Spleen (tissue), 11 donors: ENCODE data around the gene BZW2. TPM values are rescaled to one million over a fixed set of nuclear protein-coding genes. Genes with fewer than 3 reads are reported as not detected.

Source experiments
- DNase-seq: peaks from one replicate; pipeline ENCODE4 v3.0.0-alpha.2; 2020
- H3K27ac ChIP-seq, 8 donors: fragments of 200-600 bp; sonication (generic) in 7 of 8; 1 replicate in 4 of 8; 2 replicates in 4 of 8; pipeline versions ENCODE4 v1.5.0 to v1.8.0; 2016 to 2021; ENCODE audit warnings: inconsistent platforms in 4 of 8, mild to moderate bottlenecking in 4 of 8, moderate library complexity in 1 of 8
- H3K27me3 ChIP-seq, 7 donors: fragments of 200-600 bp; sonication (generic) in 6 of 7; replicated peaks in 1 of 7; 1 replicate in 4 of 7; 2 replicates in 3 of 7; pipeline versions ENCODE4 v1.5.0 to v1.8.0; 2016 to 2021; ENCODE audit warnings: inconsistent platforms in 3 of 7, mild to moderate bottlenecking in 1 of 7
- H3K36me3 ChIP-seq, 6 donors: fragments of 200-600 bp; sonication (generic) in 5 of 6; 1 replicate in 4 of 6; 2 replicates in 2 of 6; pipeline versions ENCODE4 v1.5.0 to v1.8.0; 2016 to 2021; ENCODE audit warnings: inconsistent platforms in 2 of 6
- H3K4me1 ChIP-seq, 6 donors: fragments of 200-600 bp; sonication (generic) in 5 of 6; 1 replicate in 3 of 6; 2 replicates in 3 of 6; pipeline versions ENCODE4 v1.5.0 to v1.8.0; 2016 to 2021; ENCODE audit warnings: inconsistent platforms in 3 of 6
- H3K4me3 ChIP-seq, 8 donors: fragments of 200-600 bp; sonication (generic) in 7 of 8; 1 replicate in 4 of 8; 2 replicates in 4 of 8; pipeline versions ENCODE4 v1.5.0 to v1.8.0; 2016 to 2021; ENCODE audit warnings: inconsistent platforms in 4 of 8, mild to moderate bottlenecking in 4 of 8, moderate library complexity in 2 of 8
- H3K9me3 ChIP-seq, 8 donors: fragments of 200-600 bp; sonication (generic) in 7 of 8; 1 replicate in 4 of 8; 2 replicates in 4 of 8; pipeline versions ENCODE4 v1.5.0 to v1.8.0; 2016 to 2021; ENCODE audit warnings: inconsistent platforms in 4 of 8
- CTCF ChIP-seq, 11 experiments: fragments of 200-600 bp in 7 of 11; fragments of 450-650 bp in 4 of 11; sonication (generic) in 4 of 11; IDR thresholded peaks in 8 of 11; conservative IDR thresholded peaks in 3 of 11; 1 replicate in 7 of 11; 2 replicates in 4 of 11; pipeline versions ENCODE4 v1.4.0 to v1.8.0; 2016 to 2021; ENCODE audit warnings: antibody characterized with exemption in 11 of 11, inconsistent platforms in 4 of 11, mild to moderate bottlenecking in 1 of 11
- POLR2A ChIP-seq, 3 donors: fragments of 450-650 bp; IDR thresholded peaks; one replicate each; pipeline ENCODE4 v1.5.1; 2017; ENCODE audit warnings: antibody characterized with exemption in 3 of 3, mild to moderate bottlenecking in 1 of 3
- POLR2AphosphoS5 ChIP-seq, 3 donors: sonication (generic); formaldehyde crosslinking; IDR thresholded peaks; one replicate each; pipeline ENCODE4 v1.5.1; 2017; ENCODE audit warnings: antibody characterized with exemption in 3 of 3
- WGBS, 5 donors: extraction: QIAGEN DNeasy Blood & Tissue Kit in 3 of 5; methylation state at CpG; one replicate each; pipeline versions ENCODE4 v1.1.5 to v1.1.7; 2013 to 2018; 5-methylcytosine and 5-hydroxymethylcytosine counted together
- intact Hi-C: fragments of 100-400 bp; cut with DNase I; formaldehyde crosslinking; loops from one replicate; pipeline ENCODE4 v1.15.0; 2023; ENCODE audit warnings: low total_unique reads
- polyA plus RNA-seq, 3 donors: library from polyadenylated mRNA; stranded (reverse); fragments of 200-250 nt; gene quantifications; one replicate each; pipeline ENCODE4 v1.2.1, GENCODE V29; 2013
- total RNA-seq, 7 donors: library from RNA; depleted of rRNA in 3 of 7; stranded (reverse); fragments of >200 nt in 3 of 7; fragmentation: NEBNext Ultra II Directional in 4 of 7; extraction: Animal tissue kit (Norgen Biotek cat#: 25700) in 4 of 7; gene quantifications; one replicate each; pipeline versions ENCODE4 v1.1.0 to v1.2.1, GENCODE V29; 2016 to 2021
- donor health status: healthy with polysubstance abuse.
- donor health status: DM: no; HTN: no; CAD: no; lungs with moderate emphysema.
- donor health status: DM: no; HTN: no; CAD: no.
- donor health status: Bipolar disorder and iron deficiency.
- donor health status: healthy.
- donor health status: DM: no; HTN: no; CAD: no.
- donor health status: DM: yes; HTN: yes; CAD: no.

Gene BZW2
- total and polyA plus RNA-seq, 10 donors = 19.4 to 40.5 (median 26.8) TPM

GRCh38 chr7:16718111-16718656, 72.2 kb downstream of the BZW2 start:
- H3K36me3 ChIP-seq = no peaks in the 10 kb centered on the region
- no peak overlapping the region for H3K4me3 ChIP-seq
- no peaks in the 10 kb centered on the region for H3K4me1 ChIP-seq
- DNase-seq = no peak
- H3K27me3 ChIP-seq = no peaks in the 10 kb centered on the region
- TF ChIP-seq POLR2AphosphoS5 (IDR thresholded peaks at IDR 0.05) = no peak
- no peak for TF ChIP-seq POLR2A (IDR thresholded peaks at IDR 0.05)
- TF ChIP-seq CTCF (IDR thresholded peaks at IDR 0.05 in 8 of 11, conservative IDR thresholded peaks at IDR 0.05 in 3 of 11) = no peak
- WGBS, 5 donors = 89 to 99% (median 93%) methylated on average over 3 of the region's 3 CpGs
- no peaks in the 10 kb centered on the region for H3K9me3 ChIP-seq
- intact Hi-C loops = no loop called here
- H3K27ac ChIP-seq = no peak overlapping the region

- DNase-seq = no peak
- intact Hi-C loops = no loop called here
- 94 to 98% (median 97%) methylated on average over 1 of the region's 1 CpG for WGBS, 5 donors
Measured at GRCh38 chr7:16719699-16720098, 73.7 kb downstream of the BZW2 start.

GRCh38 chr7:16721541-16721940, 75.6 kb downstream of the BZW2 start:
- Histone ChIP-seq H3K36me3 (no peaks in the 10 kb centered on the region), H3K4me1 (no peaks in the 10 kb centered on the region), H3K9me3 (no peaks in the 10 kb centered on the region), H3K27ac (no peak overlapping the region), H3K4me3 (no peak overlapping the region), H3K27me3 (no peaks in the 10 kb centered on the region)
- no peak for DNase-seq
- TF ChIP-seq POLR2AphosphoS5 (IDR thresholded peaks at IDR 0.05) = no peak
- TF ChIP-seq POLR2A (IDR thresholded peaks at IDR 0.05) = no peak
- TF ChIP-seq CTCF (IDR thresholded peaks at IDR 0.05 in 8 of 11, conservative IDR thresholded peaks at IDR 0.05 in 3 of 11) = no peak
- WGBS, 5 donors = 53 to 72% (median 64%) methylated on average over 4 of the region's 4 CpGs
- intact Hi-C loops = no loop called here

More at GRCh38 chr7:16719699-16720098, 73.7 kb downstream of the BZW2 start:
- no peak for TF ChIP-seq POLR2A (IDR thresholded peaks at IDR 0.05)
- TF ChIP-seq CTCF (IDR thresholded peaks at IDR 0.05 in 8 of 11, conservative IDR thresholded peaks at IDR 0.05 in 3 of 11) = no peak
- no peak for TF ChIP-seq POLR2AphosphoS5 (IDR thresholded peaks at IDR 0.05)
- no peaks in the 10 kb centered on the region for H3K27me3 ChIP-seq
- no peaks in the 10 kb centered on the region for H3K36me3 ChIP-seq
- H3K9me3 ChIP-seq = no peaks in the 10 kb centered on the region
- no peaks in the 10 kb centered on the region for H3K4me1 ChIP-seq
- no peak overlapping the region for H3K27ac ChIP-seq
- H3K4me3 ChIP-seq = no peak overlapping the region

GRCh38 chr7:16724344-16724743, 78.4 kb downstream of the BZW2 start:
- Histone ChIP-seq H3K27ac (no peak overlapping the region), H3K4me3 (no peak overlapping the region), H3K9me3 (no peaks in the 10 kb centered on the region), H3K4me1 (no peaks in the 10 kb centered on the region), H3K36me3 (no peaks in the 10 kb centered on the region), H3K27me3 (no peaks in the 10 kb centered on the region)
- no peak for DNase-seq
- TF ChIP-seq POLR2AphosphoS5 (IDR thresholded peaks at IDR 0.05) (no peak), CTCF (IDR thresholded peaks at IDR 0.05 in 8 of 11, conservative IDR thresholded peaks at IDR 0.05 in 3 of 11) (no peak), POLR2A (IDR thresholded peaks at IDR 0.05) (no peak)
- 90 to 100% (median 94%) methylated on average over 1 of the region's 1 CpG for whole genome bisulfite sequencing, 5 donors
- intact Hi-C loops = no loop called here
